Heart right ventricle (tissue), 16 donors: ENCODE measurements around the gene IFIT3. TPM values are rescaled to one million over a fixed set of nuclear protein-coding genes. Genes with fewer than 3 reads are reported as not detected.

ENCODE experiments used
- ATAC-seq, 8 donors: fragments of 200-7000 bp; cut with Tn5 transposase; one replicate each; pipeline ENCODE4 v1.9.1; 2020; ENCODE audit warnings: mild to moderate bottlenecking in 8 of 8, moderate library complexity in 8 of 8, moderate number of reproducible peaks in 1 of 8
- DNase-seq, 2 donors: peaks; one replicate each; pipeline ENCODE4 v3.0.0-alpha.2; 2020
- H3K27ac ChIP-seq, 10 donors: fragments of 200-600 bp; sonication (generic) in 2 of 10; one replicate each; pipeline versions ENCODE4 v1.5.0 to v1.8.0; 2020 to 2022; ENCODE audit warnings: mild to moderate bottlenecking in 3 of 10
- H3K27me3 ChIP-seq, 7 donors: fragments of 200-600 bp; one replicate each; pipeline ENCODE4 v1.8.0; 2021 to 2022; ENCODE audit warnings: mild to moderate bottlenecking in 2 of 7
- H3K36me3 ChIP-seq, 9 donors: fragments of 200-600 bp; sonication (generic) in 1 of 9; one replicate each; pipeline versions ENCODE4 v1.5.0 to v1.8.0; 2020 to 2022; ENCODE audit warnings: mild to moderate bottlenecking in 2 of 9
- H3K4me1 ChIP-seq, 9 donors: fragments of 200-600 bp; sonication (generic) in 1 of 9; one replicate each; pipeline versions ENCODE4 v1.5.0 to v1.8.0; 2020 to 2022; ENCODE audit warnings: mild to moderate bottlenecking in 4 of 9
- H3K4me3 ChIP-seq, 10 donors: fragments of 200-600 bp; sonication (generic) in 2 of 10; one replicate each; pipeline versions ENCODE4 v1.5.0 to v1.8.0; 2020 to 2022; ENCODE audit warnings: mild to moderate bottlenecking in 7 of 10, moderate library complexity in 2 of 10
- H3K9me3 ChIP-seq, 11 donors: fragments of 200-600 bp in 10 of 11; sonication (generic) in 2 of 11; one replicate each; pipeline versions ENCODE4 v1.5.0 to v1.8.0; 2013 to 2022; ENCODE audit warnings: mild to moderate bottlenecking in 2 of 11, control low read depth in 1 of 11, moderate library complexity in 1 of 11
- CTCF ChIP-seq, 9 donors: fragments of 200-600 bp; sonication (generic) in 2 of 9; IDR thresholded peaks; one replicate each; pipeline versions ENCODE4 v1.5.0 to v1.8.0; 2021 to 2022; ENCODE audit warnings: antibody characterized with exemption in 9 of 9, mild to moderate bottlenecking in 5 of 9, moderate library complexity in 1 of 9
- WGBS, 2 donors: extraction: QIAGEN DNeasy Blood & Tissue Kit; methylation state at CpG; one replicate each; pipeline ENCODE4 v1.1.7; 2013; ENCODE audit warnings: inconsistent platforms in 1 of 2; 5-methylcytosine and 5-hydroxymethylcytosine counted together
- intact Hi-C, 10 donors: fragments of 100-400 bp; cut with DNase I; formaldehyde crosslinking; loops; one replicate each; pipeline versions ENCODE4 v1.11.1 to v1.14.2; 2022
- polyA plus RNA-seq, 2 donors: library from polyadenylated mRNA; stranded (reverse); fragments of 200-250 nt; gene quantifications; one replicate each; pipeline ENCODE4 v1.2.3, GENCODE V29; 2013
- total RNA-seq, 10 donors: library from RNA; stranded (reverse); fragmentation: NEBNext Ultra II Directional in 3 of 10; extraction: Animal tissue kit (Norgen Biotek cat#: 25700) in 3 of 10; gene quantifications; one replicate each; pipeline versions ENCODE4 v1.2.1 to v1.2.4, GENCODE V29; 2021 to 2023
- donor health status: Arrhythmogenic right ventricular cardiomyopathy.
- donor health status: ischemic (EF 13 %, LVEDD 7.1; RV severe dilation, severe dysfunction).
- donor health status: healthy with polysubstance abuse.
- donor health status: DM: no; HTN: yes; CAD: no.
- donor health status: DM: no; HTN: no; CAD: no.
- donor health status: ischemic (EF 25% LVEDD 6.9; RV normal size, moderate dysfunction).
- donor health status: ischemic (EF 25% LVEDD 5.7; RV mildly dilated, moderate dysfunction).
- donor health status: healthy.
- donor health status: DM: yes; HTN: yes; CAD: no.
- donor health status: Ischemic cardiomyopathy.
- donor health status: ischemic (EF 35%, LVEDD 5.7; RV mildly dilated, moderate dysfunction).
- donor health status: nonischemic (EF 11% LVEDD 7.7; RV severe dilation, severe dysfunction).
- donor health status: DM: yes; HTN: yes; CAD: no.
- donor health status: PGD.
- donor health status: ischemic (EF 29% LVEDD 5.4; RV normal size, mild dysfunction).
- donor health status: nonischemic (EF 23%, LVEDD 6.1; RV moderate dilation, normal function).

The IFIT3 gene
- total and polyA plus RNA-seq, 12 donors = 4.7 to 102 (median 12.2) TPM

GRCh38 chr10:89304026-89304425, 23.8 kb upstream of the IFIT3 start:
- peaks cover 0 to 44% (median 28%) of the 10 kb centered on the region in 9 donors for H3K4me1 ChIP-seq
- 74 to 82% methylated on average over 4 of the region's 4 CpGs for WGBS, 2 donors
- TF ChIP-seq CTCF (IDR thresholded peaks at IDR 0.05) = no peak
- H3K36me3 ChIP-seq = peaks cover 0 to 36% (median 6%) of the 10 kb centered on the region in 9 donors
- ATAC-seq = no peak
- H3K27ac ChIP-seq = peak overlapping the region in 1 of 10 donors; percentile 94
- no peaks in the 10 kb centered on the region for H3K27me3 ChIP-seq
- DNase-seq = no peak
- peak overlapping the region in 6 of 10 donors; percentile 56 to 61 (median 60) for H3K4me3 ChIP-seq
- peaks cover 0 to 6% (median 0%) of the 10 kb centered on the region in 11 donors for H3K9me3 ChIP-seq
- intact Hi-C loops = no loop called here

GRCh38 chr10:89304446-89304845, 23.4 kb upstream of the IFIT3 start:
- peaks cover 0 to 36% (median 6%) of the 10 kb centered on the region in 9 donors for H3K36me3 ChIP-seq
- no peaks in the 10 kb centered on the region for H3K27me3 ChIP-seq
- peaks cover 0 to 44% (median 28%) of the 10 kb centered on the region in 9 donors for H3K4me1 ChIP-seq
- peak overlapping the region in 1 of 10 donors; percentile 94 for H3K27ac ChIP-seq
- no peak for DNase-seq
- 98 to 99% methylated on average over 2 of the region's 2 CpGs for WGBS, 2 donors
- peak overlapping the region in 2 of 10 donors; percentile 60 to 61 for H3K4me3 ChIP-seq
- peaks cover 0 to 2% (median 0%) of the 10 kb centered on the region in 11 donors for H3K9me3 ChIP-seq
- ATAC-seq = no peak
- no peak for TF ChIP-seq CTCF (IDR thresholded peaks at IDR 0.05)
- intact Hi-C loops = no loop called here

- intact Hi-C loops = no loop called here
- TF ChIP-seq CTCF (IDR thresholded peaks at IDR 0.05) = no peak
These were observed 22.9 kb upstream of the IFIT3 start for GRCh38 chr10:89304925-89305324.

GRCh38 chr10:89305766-89306433, 21.9 kb upstream of the IFIT3 start:
- DNase-seq (no peak), ATAC-seq (no peak)
- TF ChIP-seq CTCF (IDR thresholded peaks at IDR 0.05) = no peak
- WGBS, 2 donors = 93 to 95% methylated on average over 9 of the region's 9 CpGs
- H3K4me3 ChIP-seq = no peak overlapping the region
- no peak overlapping the region for H3K27ac ChIP-seq
- intact Hi-C loops = loop anchor here in 1 of 10 donors (2.0 kb wide), 1 partner anchor 21 kb away; the partner anchor contains the start of gene IFIT3
- H3K27me3 ChIP-seq = no peaks in the 10 kb centered on the region
- no peaks in the 10 kb centered on the region for H3K9me3 ChIP-seq
- H3K36me3 ChIP-seq = peaks cover 0 to 36% (median 6%) of the 10 kb centered on the region in 9 donors
- H3K4me1 ChIP-seq = peaks cover 0 to 48% (median 26%) of the 10 kb centered on the region in 9 donors

More at GRCh38 chr10:89304925-89305324, 22.9 kb upstream of the IFIT3 start:
- DNase-seq (no peak), ATAC-seq (no peak)
- Histone ChIP-seq H3K4me3 (no peak overlapping the region), H3K27ac (no peak overlapping the region), H3K9me3 (no peaks in the 10 kb centered on the region), H3K4me1 (peaks cover 0 to 49% (median 28%) of the 10 kb centered on the region in 9 donors), H3K36me3 (peaks cover 0 to 36% (median 6%) of the 10 kb centered on the region in 9 donors), H3K27me3 (no peaks in the 10 kb centered on the region)
